B cell (primary cell): ENCODE measurements around the gene CYS1.

ENCODE experiments used
- CTCF ChIP-seq: fragments of 200-600 bp; IDR thresholded peaks from one replicate; pipeline ENCODE4 v1.8.0; 2022; ENCODE audit warnings: antibody characterized with exemption, mild to moderate bottlenecking
- EZH2 ChIP-seq: IDR thresholded peaks from 2 replicates; pipeline ENCODE4 v1.6.1; 2012; ENCODE audit warnings: borderline replicate concordance, low read depth, mild to moderate bottlenecking, moderate library complexity, low read length; ENCODE audit not compliant: insufficient read depth, poor library complexity, severe bottlenecking

- TF ChIP-seq EZH2 (no peak), CTCF (no peak)
Observed at GRCh38 chr2:10119027-10119325, 38.8 kb upstream of the CYS1 start.
